ENCODE measurements around the gene ISLR2.
"Not testable (repeated sequence)": the region's sequence is repeated elsewhere in the genome, so short reads cannot be mapped to it uniquely, and the experiment has no call there.

Gene ISLR2, protein sequence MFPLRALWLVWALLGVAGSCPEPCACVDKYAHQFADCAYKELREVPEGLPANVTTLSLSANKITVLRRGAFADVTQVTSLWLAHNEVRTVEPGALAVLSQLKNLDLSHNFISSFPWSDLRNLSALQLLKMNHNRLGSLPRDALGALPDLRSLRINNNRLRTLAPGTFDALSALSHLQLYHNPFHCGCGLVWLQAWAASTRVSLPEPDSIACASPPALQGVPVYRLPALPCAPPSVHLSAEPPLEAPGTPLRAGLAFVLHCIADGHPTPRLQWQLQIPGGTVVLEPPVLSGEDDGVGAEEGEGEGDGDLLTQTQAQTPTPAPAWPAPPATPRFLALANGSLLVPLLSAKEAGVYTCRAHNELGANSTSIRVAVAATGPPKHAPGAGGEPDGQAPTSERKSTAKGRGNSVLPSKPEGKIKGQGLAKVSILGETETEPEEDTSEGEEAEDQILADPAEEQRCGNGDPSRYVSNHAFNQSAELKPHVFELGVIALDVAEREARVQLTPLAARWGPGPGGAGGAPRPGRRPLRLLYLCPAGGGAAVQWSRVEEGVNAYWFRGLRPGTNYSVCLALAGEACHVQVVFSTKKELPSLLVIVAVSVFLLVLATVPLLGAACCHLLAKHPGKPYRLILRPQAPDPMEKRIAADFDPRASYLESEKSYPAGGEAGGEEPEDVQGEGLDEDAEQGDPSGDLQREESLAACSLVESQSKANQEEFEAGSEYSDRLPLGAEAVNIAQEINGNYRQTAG

DNA sequence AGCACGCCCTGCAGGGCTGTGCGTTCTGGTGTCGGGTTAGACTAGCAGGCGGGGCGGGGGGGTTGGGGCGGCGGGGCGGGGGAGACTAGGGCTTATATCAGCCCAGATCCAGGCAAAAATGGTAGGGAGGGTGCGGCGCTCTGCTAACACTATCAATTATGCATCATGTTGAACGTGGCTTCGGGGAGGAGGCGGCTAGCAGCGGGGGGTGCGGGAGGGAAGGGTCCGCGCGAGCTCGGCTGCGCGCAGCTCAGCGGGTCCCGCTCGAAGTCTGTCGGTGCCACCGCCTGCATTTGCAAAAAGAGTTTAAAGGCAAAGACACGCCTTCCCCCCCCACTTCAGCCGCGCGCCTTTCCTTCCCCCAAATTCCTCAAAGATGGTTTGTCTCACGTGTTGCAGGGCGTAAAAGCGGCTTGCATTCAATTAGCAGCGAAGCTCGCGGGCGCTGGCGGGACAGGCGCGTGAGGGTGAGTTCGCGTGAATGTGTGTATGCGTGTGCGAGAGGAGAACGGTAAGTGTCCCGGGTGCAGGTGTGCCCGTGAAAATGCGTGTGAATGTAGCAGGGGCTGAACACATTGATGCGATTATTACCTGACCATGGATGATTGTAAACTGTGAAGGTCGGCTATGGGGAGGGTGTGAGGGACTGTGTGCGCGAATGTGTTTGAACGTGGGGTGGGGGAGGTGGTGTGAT lies at the start of gene ISLR2:
ISLR2 (plus strand) TSS at position 432 of the 694 bp plus-strand sequence. CDS start 2,169 bp downstream, outside the sequence.
- DNase-seq (ENCODE audit: low read depth in 2 of 2), result no peak

DNA sequence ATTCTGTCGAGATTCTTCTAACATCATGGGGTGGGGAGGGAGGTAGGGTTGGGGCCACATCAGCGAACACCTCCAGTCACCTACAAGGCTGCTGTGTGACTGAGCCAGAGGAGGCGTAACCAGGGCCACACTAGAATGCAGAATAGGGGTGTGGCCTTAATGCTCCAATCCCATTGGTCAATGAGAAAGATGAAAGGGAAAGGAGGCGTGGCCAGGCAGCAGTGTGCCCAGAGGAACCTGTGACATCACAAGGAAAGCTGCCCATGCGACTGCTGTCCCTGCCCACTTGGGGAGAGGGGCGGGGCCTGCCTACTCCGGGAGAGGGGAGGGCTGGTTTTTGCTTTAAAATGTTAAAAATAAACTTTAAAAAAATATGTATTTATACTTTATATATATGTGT lies 47.9 kb upstream of the ISLR2 start, which contains the start of gene GOLGA6A:
GOLGA6A (minus strand) TSS at position 101 of the 400 bp plus-strand sequence; CDS start at position 60, 41 bp downstream.
- DNase-seq (ENCODE audit: low read depth in 2 of 2), result not testable (repeated sequence)

DNA sequence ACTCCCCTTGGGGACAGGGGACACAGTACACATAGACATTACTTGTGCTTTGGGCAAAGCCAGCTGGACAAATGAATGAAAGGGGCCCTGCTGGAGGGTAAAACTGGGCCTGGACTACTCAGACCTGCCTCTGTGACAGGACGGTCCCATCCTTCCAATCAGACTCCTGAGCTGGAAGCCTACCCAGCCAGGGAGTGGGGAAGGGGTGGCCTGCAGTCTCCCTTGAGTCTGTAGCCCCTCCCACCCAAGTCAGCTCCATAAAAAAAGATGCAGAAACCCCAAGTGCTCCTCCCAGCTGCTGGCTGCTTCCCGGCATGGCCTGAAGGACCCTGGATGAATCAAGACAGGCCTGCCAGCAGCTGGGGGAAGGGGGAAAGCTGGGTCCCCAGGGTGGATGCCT lies 35.8 kb upstream of the ISLR2 start:
- not testable (repeated sequence) for DNase-seq (ENCODE audit: low read depth in 2 of 2)

DNA sequence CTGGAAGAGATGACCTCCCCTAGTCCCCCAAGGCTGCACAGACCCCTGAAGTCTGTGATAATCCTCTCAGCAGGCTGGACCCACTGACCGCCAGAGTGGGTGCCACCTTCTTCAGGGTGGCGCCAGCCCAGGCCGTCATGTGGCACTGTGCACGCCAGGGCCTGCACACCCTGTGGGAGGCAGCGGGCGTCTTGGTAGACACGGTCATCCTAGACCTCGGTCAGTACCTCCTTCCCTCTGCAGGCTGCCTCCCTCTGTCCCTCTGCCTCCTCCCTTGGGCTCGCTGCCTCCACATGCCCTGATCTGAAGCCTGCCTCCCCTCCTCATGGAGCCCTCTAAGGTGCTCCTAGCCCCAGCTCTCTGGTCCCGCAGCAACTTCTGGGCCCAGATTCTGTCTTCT lies 34.8 kb upstream of the ISLR2 start:
- DNase-seq (ENCODE audit: low read depth in 2 of 2), result not testable (repeated sequence)

DNA sequence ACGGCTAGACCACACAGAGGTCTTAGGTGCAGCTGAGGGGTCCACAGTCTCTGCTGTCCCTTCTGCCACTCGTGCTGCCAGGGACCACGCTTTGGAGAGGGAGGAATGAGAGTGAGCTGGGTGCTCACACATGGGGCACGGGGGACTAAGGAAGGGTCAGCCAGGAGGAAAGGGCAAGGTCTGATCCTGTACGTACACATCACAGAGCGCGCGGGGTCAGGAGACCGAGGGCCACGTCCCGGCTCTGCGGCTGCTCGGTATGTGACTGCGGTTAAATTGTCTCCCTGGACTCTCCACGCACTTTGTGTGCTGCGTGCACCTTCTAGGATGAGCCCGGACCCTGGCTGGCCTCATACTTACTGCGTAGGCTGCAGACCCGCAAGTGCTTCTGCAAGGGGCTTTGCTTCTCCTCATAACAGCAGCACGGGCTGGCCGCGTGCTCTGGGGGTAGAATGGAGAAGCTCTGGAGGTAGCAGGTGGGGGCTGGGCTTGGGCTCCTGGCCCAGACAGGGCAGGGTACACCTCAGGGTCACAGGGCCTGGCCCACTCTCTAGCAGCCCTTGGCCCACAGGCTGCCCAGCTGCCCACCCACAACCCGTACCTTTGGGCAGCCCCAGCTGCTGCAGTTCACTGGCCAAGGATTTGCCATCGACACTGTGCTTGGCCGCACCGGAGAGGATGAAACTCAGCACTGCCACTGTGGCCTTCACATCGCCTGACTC lies 33.5 kb upstream of the ISLR2 start:
- DNase-seq (ENCODE audit: low read depth in 2 of 2), result not testable (repeated sequence)

DNA sequence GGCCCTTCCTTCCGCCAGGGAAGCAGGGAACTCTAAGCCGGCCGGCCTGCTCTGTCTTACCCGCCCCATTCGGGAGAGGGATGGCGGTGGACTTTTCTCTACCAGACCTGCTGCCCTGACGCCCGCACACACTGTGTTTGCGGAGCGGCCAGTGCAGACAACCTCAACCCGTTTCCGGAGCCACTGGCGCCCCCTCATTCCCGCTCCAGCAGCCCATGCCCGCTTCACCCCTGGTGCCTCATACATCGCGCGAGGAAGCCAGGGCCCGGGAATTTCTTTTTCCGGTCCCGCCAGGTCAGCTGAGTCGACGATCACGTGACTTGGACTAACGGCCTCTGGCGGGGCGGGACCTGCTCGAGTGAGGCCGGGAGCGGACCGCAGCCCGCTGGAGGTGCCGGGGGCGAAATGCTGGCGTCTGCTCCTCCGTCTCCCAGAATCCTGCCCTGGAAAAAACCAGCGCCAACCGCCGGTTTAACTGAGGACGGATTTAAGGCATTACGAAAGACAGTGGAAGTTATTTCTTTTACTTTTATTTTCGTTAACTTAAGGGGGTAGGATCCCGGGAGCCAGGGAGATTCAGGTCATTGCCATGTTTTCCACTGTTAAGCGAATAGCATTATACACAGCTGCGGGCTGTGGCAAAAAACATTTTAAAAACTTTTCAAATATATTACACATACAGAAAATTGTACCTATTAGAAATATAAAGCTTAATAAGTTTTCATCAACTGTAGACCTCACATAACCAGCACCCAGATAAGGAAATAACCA lies 30.2 kb upstream of the ISLR2 start:
- peak; percentile 36 to 39 for DNase-seq (ENCODE audit: low read depth in 2 of 2)

DNA sequence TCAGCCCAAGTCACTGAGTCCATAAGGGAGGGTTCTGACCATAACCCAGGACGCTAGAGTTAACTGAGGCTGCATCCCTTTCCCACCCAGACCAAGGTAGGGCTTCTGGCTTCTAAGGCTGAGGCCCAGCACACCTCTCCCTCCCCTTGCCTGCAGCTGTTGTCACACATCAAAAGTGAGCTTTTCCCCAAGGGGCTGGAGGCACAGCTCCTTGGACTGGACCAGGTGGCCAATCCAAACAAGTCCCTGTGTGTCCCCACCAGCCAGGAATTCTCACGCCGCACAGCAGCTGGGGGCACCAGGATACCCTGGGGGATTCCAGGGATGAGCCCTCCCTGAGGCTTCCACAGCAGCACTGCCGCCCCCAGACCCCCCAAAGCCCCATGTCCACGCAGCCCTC lies 22.3 kb upstream of the ISLR2 start:
- DNase-seq (ENCODE audit: low read depth in 2 of 2), result no peak

DNA sequence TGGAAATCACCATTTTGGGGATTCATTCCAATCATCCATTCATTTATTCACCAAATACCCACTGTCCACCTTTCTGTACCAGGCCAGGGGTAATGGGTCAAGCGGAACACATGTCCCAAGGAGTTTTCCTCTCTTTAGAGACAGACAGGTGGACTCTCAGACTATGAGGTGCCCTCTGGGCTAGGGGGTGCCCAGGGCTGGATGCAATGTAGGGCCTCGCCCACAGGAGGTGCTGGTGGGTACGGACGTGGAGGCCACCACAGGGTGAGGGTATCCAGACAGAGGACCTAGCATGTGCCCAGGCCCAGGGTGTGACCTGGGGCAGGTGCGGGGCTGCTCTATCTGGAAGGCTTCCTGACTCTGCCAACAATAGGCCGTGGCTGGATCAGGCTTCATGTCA lies 21.8 kb upstream of the ISLR2 start:
- not testable (repeated sequence) for DNase-seq (ENCODE audit: low read depth in 2 of 2)

DNA sequence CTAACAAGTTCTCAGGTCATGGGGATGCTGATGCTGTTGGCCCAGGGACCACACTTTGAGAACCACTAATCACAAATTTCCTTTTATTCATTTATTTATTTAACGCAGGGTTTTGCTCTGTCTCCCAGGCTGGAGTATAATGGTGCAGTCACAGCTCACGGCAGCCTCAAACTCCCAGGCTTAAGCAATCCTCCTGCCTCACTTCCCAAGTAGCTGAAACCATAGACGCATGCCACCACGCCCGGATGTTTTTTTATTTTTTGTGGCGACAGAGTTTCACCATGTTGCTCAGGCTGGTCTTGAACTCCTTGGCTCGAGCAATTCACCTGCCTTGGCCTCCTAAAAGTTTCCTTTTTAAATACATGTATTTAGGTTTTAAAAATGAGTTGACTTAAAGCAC lies 20.7 kb upstream of the ISLR2 start:
- DNase-seq (ENCODE audit: low read depth in 2 of 2), result no peak

DNA sequence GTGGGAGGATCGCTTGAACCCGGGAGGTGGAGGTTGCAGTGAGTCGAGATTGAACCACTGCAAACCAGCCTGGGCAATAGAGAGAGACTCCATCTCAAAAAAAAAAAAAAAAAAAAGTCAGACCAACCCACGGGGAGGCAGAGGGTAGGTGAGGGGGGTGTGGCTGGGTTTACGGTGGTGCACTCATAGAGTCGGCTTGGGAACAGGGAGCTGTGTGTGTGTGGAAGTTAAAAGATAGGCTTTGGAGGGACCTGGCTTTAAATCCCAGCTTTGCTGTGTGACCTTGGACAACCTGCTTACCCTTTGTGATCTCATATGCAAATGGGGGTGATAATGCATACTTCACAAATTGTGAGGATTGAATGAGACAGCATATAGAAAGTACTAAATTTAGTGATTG lies 10.0 kb upstream of the ISLR2 start:
- DNase-seq (ENCODE audit: low read depth in 2 of 2), result no peak

DNA sequence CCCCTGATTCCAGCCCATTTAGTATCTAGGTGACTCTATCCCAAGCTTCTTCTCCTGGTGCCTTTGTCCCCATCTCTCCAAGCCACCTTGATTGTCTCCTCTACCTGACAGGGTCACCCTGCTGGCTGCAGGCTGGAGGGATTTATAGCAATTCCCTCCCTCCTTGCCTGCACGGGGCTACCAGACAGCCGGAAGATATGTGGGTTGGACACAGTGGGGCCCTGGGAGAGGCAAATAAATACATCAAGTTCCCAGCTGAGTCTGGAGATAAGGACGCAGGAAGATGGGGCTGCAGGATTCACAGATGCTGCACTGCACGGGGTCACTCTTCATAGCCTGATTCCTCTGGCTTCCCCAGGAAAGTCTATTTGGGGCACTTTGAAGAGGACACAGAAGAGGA lies 9.3 kb upstream of the ISLR2 start:
- no peak for DNase-seq (ENCODE audit: low read depth in 2 of 2)

DNA sequence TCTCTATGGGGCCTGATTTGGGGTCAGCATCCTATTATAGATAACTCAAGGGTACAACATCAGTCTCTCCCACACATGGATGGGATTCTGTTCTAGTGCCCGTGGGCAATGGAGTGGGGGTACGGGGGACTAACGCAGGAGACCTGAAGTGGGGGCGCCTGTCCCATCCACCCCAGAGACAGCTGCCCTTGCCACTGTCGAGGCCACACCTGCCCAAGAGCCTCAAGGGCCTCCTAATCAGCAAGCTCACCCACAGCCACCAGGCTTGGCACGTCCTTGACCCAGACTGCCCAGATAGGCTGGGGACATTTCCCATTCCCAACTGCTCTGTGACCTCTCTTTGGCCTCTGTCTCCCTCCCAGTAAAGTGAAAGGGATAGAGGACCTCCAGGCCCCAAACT lies 8.5 kb upstream of the ISLR2 start:
- no peak for DNase-seq (ENCODE audit: low read depth in 2 of 2)

DNA sequence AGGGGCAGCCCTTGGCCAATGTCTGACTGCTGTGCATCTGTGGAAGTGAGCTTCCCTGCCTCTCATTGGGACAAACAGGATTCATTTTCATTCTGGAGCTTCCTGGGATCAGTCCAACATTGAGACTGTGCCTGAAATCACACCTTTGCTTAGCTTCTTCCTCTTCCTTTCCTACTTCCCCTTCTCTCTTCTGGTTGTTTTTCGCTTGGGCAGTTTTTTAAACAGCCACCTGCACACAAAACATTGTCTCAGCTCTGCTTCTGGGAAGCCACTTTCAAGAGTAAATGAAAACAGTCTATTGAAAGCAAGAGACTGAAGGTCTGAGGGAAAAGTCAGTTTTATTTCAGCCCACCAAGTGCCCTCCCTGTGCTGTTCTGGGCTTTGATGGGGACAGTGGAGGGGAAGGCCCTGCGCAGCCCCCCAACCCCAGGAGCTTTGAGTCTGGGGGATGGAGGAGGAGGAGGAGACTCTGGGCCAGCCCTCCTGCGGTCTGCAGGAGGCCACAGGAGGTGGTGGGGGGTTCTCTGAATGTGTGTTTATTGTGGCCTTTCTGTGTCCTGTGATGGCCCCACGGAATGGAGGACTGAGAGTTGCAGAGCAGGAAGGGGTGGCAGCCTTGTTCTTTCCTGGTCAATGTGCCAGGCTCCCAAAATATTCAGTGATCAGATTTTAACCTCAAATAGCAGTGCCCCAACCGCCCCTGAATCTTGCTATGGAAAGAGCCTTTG lies 7.8 kb upstream of the ISLR2 start:
- DNase-seq (ENCODE audit: low read depth in 2 of 2), result no peak

DNA sequence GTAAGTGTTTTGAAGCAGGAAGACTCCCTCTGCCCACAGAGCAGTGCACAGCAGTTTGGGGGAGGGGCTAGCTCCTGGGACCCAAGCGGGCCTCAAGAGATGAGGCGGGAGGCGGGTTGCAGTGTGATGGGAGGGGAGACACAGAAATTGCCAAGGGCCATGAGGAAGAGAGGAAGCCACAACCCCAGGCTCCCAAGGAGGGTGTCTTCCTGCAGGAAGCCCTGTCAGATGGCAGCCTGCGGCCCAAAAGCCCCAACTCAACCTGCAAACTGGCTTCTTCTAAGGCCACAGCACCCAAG lies 7.3 kb upstream of the ISLR2 start:
- DNase-seq (ENCODE audit: low read depth in 2 of 2), result no peak

DNA sequence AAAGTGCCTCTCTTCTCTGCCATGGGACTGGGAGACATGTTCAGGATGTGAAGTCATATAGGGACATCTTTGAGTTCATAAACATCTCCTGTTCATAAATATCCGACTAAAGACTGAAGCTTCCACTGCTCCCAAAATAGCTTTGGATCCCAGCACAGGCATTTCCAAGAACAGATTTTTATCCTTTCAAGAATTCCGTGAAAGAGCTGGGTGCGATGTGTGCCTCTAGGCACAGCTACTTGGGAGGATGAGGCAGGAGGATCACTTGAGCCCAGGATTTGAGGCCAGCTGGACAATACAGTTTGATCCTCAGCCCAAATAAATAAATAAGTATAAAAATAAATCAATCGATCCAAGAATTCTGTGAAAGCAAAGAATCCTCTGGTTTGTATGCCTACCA lies 6.7 kb upstream of the ISLR2 start:
- no peak for DNase-seq (ENCODE audit: low read depth in 2 of 2)

DNA sequence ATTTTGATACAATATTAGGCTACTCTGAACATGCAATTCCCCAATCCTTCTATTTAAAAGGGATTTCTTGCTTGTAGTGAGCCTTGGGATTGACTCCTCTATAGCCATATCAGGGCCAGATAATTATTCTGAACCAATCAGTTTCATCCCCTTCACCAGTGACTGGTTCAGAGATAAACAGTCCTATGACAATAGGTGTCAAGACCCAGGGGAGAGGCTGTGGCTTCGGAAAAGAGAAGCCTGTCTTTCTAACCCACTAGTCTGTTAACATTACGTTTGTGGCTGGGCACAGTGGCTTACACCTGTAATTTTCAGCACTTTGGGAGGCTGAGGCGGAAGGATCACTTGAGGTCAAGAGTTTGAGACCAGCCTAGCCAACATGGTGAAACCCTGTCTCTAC lies 6.2 kb upstream of the ISLR2 start:
- no peak for DNase-seq (ENCODE audit: low read depth in 2 of 2)

DNA sequence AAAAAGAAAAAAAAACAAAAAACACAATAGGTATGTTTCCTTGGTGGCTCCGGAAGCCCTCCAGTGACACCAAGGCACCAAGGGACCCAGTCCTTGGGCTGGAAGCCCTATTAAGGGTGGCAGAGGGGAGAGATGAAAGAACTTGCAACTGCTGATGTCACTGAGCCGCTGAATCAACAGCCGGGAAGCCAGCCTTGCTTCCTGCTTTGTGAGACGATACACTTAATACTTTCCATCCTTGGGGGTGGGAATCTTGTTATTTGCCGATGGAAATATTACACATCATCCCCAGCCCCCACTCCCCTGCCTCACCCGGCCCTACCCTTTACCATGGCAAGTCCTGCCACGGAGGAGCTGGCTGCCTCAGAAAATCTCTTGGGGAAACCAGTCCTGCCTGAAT lies 5.6 kb upstream of the ISLR2 start:
- DNase-seq (ENCODE audit: low read depth in 2 of 2), result no peak

DNA sequence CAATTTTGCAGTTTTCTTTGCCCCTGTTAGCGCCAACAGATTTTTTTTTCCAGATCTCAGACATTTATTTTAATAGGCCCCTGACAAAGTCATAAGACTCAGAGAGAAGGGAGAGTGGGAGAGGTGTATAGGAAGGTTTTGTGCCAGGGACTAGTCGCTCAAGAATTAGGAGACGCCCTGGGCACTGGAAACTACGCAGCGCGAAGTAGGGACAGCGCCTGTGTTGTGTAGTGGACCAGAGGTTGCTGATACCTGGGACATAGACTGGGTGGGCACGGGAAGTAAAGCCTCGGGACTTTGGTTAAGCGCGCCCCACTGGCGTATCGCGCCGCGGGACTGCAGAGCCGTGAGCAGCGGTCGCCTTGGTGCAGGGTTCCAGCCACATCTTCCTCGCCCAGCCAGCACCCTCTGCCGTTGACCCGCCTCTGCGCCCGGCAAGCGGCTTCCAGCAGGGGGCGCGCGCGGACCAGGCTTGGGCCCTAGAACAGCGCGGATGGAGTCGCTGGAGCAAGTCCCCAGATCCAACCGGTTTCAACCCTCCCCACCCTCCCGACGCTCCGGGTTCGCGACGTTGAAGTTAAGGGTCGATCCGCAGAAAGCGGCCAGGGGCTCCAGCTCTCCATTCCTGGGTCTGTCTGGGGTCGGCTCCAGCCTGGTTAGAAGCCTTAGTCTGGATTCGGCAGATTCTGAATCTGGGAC lies 3.0 kb upstream of the ISLR2 start:
- peak; percentile 69 for DNase-seq (ENCODE audit: low read depth in 2 of 2)

DNA sequence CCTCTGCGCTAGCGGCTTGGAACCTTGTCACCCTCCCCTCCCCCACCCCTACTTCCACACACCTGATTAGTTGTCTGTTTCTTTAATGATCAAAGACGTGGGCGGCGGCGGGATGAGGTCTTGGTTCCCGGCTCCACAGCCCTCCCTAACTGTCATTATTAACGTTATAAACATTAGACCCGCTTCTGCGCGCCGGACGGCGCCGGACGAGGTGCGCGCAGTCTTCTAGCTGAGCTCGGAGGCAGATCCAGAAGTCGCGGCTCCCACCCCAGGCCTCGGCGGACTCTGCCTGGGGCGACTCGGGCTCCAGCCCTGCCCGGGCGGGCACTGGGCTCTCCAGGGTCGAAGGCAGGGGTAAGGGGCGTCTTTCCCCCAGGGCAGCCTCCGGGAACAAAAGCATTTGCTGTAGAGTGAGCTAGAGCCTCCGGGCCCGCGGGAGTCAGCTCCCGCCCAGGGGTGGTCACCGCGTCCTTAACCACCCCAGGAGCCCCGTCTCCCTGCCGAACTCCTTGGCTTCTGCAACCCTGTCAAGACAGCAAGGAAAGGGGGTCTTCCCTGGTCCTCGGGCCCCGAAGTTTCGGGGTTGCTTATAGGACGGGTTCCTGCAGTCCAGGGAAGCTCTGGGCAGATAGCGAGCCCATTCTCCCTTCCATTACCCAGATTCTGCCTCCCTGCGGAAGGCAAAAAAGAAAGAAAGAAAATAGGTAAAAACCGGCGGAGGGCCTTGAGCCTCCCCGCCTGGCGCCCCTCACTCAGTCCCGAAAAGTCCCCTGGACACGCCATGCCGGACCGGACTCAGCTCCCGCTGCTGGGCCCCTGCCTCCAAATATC lies 2.2 kb upstream of the ISLR2 start:
- no peak for DNase-seq (ENCODE audit: low read depth in 2 of 2)

Data from stimulated activated CD8-positive, alpha-beta memory T cell treated with anti-CD3 and anti-CD28 coated beads, Interleukin-7, amount 100 ng/mL, for 1 hour (primary cell).